SK-N-DZ (cell line): ENCODE results near the gene CYGB.
A peak's percentile ranks its signal among the peaks of the same experiment; 100 is the strongest.
"Not testable (repeated sequence)": the region's sequence is repeated elsewhere in the genome, so short reads cannot be mapped to it uniquely, and the experiment has no call there.

Experiments
- DNase-seq: peaks from one replicate; pipeline ENCODE4 v3.0.0-alpha.2; 2015; ENCODE audit warnings: low spot score

Gene CYGB

DNA sequence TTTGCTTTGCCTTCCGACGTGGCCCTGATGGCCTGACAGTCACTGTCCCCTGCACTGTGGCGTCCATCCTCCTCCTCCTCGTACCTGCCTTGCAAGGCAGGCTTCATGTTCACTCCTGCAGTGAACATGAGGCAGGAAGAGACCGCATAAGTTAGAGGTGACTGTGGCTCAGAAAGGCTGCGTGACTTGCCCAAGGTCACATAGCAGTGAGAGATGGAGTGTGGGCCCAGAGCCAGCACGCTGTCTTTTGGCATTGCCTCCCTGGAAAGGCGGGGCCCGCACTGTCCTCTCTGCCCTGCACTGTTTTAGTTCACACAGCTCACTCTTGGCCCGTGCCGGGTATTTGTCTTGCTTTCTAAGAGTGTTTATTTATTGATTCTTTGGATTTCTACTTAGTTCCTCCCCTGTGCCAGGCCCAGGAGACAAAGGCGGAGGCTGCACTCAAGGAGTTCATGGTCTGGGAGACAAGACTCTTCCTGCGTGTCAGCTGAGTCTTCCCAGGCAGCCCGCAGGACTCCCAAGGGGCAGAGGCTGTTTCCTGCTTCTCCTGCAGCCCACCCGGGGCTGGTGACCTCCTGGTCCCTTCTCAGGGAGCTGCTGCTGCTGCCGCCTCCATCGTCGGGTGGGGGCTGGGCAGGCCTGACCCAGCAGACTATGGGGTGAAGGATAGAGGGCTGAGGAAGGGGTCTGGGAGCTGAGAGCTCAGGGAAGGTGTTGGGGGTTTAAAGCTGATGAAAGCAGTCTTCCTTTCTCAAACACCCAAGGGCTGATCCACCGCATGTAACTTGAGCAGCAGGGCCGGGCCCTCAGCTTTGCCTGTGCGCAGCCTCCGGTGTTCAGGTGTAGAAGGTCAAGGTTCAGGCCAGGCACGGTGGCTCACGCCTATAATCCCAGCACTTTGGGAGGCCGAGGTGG lies 12.7 kb downstream of the CYGB start:
- DNase-seq, result peak; percentile 88

DNA sequence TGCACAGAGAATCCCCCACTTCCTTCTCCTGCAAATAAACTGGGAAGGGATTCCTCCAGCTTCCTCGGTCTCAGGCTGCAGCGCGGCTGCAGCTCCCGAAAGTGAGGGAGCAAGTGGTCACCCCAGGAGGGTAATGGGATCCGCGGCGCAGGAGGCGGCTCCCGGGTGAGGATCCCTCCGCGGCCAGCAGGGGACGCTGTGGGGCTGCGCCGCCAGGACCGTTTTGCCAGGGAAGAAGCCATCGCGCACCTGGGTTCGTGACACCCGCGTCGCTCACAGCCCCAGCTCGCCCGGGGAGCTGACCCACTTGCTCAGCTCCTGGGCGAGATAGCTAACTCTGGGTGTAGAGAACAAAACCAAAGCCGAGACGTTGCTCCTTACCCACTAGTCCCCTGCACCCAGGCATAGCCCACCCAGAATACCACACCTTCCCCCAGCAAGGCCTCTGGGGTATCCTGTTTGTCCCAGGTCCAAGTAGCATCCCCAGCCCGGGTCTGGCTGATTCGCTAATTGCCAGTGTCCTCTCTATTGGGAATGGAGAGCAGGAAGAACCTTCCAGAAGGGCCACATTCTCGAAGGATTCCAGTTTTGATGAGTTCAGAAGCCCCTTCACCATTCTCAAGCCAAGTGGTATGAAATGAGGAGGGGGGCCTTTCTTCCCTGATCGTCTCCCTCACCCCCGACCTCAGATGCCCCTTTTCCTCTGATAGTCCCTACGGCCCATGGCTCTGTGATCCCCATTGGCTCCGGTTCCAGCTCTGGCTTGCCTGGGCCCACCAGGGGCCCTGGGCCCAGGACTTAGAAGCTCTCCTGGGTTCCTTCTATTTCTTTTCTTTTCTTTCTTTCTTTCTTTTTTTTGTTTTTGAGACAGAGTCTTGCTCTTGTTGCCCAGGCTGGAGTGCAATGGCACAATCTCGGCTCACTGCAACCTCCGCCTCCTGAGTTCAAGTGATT lies 14.1 kb downstream of the CYGB start:
- DNase-seq, result peak; percentile 69

DNA sequence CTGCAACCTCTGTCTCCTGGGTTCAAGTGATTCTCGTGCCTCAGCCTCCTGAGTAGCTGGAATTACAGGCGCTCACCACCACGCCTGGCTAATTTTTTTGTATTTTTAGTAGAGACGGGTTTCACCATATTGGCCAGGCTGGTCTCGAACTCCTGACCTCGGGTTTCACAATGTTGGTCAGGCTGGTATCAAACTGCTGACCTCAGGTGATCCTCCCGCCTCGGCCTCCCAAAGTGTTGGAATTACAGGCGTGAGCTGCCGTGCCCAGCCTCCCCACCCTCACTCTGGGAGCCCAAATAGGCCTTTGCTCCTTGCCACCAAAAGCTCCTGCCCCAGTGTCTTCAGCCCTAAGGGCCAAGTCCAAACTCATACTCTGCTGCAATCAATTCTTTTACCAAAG lies 15.8 kb downstream of the CYGB start:
- not testable (repeated sequence) for DNase-seq

DNA sequence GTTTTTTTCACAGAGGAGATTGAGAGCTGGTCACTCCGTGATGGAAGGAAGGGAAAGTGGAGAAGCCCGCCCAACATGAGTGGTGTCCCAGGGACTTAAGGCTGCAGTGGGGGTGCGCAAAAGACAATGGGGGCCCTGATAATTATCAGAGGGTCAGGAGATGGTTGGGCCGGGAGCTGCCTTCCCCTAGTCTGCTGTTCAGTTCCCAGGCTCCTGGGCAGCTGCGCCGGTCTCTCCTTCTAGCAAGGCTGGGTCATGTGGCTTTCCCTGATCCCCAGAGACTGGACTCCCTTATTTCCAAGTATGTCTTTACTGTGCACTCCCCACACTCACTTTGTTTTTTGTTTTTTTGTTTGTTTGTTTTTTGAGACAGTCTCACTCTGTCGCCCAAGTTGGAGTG lies 16.2 kb downstream of the CYGB start:
- no peak for DNase-seq

DNA sequence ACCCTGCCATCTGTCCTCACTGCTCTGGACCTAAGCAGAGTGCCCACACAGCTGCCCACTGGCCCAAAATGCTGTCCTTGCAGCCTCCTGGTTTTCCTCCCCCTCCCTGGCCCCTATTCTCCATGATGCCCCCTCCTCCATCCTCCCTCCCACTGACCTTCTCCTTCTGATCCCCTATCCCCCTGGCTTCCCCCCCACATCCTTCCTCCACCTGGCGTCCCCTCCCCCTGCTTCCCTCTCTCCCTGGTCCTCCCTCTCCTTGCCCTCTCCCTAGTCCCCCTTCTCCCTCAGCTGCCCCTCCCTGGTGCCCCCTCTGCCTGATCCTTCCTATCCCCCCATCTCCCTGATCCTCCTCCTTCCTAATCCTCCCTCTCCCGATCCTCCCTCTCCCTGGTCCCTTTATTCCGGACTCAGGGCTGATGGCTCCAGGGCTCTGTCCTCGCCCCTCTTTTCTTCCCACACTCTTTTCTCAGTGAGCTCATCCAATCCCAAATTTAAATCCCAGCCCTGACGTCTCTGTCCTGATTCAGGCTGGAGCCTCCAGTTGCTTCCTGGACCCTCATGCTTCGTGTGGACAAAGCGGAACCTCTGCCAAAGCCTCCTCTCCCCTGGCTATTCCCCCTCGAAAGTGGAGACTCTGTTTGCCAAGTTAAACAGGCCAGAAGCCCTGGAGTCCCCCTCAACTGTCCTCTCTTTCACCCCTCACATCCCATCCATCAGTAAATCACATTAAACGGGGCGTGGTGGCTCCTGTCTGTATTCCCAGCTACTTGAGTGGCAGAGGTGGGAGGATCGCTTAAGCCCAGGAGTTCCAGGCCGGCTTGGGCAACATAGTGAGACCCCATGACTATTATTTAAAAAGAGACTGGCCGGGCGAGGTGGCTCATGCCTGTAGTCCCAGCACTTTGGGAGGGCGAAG lies 18.2 kb downstream of the CYGB start:
- DNase-seq, result no peak

DNA sequence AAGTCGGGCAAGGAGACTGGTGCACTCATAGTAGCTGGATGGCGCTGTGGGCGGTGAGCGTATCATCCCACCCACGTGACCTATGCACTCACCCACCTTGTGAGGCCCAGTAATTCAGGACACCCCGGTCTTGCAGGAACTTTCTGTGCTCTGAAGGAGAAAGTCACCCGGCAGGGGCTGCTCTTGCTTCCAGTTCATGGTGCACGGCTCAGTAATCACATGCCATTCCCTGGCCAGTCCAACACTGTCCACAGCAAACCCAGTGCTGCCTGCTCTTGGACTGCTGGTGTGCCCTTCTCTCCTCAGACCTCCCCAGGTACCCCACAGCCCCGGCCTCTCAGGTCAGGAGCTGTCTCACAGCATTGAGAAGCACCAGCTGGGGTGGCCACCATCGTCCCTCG lies 19.9 kb downstream of the CYGB start:
- no peak for DNase-seq

DNA sequence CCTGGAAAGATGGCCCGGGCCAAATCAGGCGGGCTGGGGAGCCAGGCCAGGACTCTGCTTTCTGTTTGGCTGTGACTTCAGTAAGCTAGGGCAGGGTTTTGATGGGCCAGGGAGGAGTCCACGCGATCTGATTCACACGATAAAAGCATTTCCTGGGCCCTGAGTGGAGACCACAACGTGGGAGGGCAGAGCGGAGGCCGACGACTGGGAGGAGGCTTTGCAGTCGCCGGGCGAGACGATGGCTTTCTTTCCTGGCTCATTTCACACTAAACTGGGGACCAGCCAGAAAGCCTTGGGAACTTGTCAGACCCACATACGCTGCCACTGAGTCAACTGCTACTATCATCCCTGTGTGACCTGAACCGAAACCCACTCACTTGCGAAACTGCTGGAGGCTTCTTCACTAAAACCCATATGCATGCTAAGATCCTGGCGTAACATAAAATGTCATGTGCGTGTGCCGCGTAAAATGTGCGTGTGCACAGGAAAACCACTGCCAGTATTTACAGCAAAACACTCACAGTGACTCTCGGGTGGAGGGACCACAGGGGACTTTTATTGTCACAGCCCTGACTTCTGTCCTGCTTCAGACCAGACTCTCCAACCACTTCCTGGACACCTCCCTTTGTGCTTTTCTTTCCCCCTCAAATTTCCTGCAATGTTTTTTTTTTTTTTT lies 22.1 kb downstream of the CYGB start:
- no peak for DNase-seq

DNA sequence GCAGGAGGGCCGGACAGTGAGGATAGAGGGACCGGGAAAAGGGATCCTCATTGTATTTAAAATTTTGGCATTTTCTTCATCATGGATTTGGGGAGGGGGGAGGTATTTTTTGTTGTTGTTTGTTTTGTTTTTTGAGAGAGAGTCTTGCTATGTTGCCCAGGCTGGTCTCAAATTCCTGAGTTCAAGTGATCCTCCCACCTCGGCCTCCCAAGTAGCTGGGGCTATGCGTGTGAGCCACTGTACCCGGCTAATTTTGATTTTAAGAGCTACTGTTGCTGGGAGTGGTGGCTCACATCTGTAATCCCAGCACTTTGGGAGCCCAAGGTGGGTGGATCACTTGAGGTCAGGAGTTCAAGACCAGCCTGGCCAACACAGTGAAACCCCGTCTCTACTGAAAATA lies 23.2 kb downstream of the CYGB start:
- DNase-seq, result not testable (repeated sequence)

DNA sequence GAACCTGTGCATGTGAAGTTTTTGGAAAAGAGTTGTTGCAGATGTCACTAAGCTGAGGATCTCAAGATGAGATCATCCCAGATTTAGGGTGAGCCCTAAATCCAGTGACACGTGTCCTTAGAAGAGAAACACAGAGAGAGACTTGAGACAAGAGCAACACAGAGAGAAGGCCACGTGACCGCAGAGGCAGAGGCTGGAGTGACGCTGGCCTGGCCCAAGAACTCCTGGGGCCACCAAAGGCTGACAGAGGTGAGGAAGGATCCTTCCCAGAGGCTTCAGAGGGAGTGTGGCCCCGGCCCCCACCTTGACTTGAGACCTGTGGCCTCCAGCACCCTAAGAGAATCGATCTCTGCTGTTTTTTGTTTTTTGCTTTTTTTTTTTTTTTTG lies 24.2 kb downstream of the CYGB start:
- no peak for DNase-seq

DNA sequence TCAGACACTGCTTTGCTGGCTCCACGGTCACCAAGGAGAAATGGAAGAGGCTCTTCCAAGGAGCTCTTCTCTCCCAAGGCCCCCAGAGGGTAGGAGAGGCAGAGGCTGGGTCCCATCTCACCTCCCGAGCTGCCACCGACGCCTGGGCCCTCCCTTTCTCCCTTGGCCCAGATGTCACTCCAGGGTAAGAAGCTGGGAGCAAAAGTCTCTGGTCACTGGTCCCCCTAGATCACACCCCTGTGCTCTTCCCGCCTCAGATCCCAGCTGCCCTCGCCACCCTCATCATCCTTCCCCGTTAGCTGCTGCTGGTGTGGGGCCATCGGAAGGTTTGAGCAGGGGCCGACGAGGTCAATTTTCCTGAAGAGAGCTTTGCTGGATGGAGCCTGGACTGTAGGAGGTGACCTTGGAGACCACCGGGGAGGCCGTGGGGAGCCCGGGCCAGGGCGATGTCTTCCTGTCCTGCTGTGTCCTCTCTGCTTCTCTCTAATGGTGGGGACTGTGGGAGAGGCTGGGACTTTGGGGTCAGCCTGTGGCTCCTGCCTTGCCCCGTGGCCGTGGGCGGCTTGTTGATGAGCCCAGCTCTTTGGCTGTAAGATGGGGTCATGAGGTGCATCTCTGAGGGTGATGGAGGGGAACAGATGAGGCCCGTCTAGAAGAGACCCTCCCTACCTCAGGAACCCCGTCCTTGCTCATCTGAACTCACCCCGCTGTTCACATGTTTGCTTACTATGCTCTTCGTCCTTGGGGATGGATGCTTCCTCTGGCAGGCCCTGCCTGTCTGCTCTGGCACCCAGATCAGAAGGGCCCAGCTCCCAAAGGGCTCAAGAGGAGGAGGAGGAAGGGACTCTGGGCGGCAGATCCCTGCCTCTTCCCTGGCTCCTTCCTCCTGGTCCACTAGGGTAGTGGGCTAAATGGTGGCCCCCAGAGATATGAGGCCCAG lies 24.9 kb downstream of the CYGB start:
- DNase-seq, result no peak

DNA sequence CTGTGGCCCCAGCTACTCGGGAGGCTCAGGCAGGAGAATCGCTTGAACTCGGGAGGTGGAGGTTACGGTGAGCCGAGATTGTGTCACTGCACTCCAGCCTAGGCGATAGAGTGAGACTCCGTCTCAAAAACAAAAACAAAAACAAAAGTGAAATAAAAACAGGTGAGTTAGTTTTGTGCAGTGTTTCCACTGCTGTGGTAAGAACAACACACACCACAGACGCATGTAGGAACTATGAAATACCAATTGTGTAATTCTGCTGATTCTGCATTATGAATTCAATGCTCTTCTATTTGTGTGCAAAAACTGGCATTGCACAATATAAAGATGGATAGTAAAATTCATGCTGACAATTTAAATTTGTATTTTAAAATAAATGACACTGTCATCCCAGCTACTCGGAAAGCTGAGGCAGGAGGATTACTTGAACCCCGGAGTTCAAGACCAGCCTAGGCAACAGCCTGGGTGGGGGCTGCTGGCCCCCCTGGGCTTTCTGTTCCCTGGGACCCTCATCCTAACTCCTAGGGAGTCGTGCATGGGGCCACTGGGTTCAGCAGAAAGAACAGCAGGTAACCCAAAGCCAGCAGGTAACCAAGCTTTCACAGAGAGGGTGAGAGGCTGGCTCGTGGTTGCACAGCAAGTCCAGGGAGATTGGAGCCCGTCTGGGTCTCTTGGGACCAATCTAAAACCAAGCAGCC lies 25.7 kb downstream of the CYGB start:
- no peak for DNase-seq

DNA sequence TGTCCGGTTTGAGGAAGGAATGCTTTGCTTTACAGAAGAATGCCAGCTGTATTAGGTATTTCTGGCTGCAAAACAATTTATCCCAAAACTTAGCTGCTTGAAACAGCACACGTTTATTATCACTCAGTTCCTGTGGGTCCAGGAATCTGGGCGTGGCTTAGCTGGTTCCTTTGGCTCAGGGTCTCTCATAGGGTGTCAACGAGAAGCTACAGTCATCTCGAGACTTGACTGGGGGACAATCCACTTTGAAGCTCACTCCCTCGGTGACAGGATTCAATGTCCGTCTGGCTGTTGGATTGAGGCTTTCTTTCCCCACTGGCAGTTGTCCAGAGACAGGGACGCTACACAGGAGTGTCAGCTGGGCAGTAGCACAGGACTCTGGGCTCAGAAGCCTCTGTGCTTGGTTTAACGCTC lies 26.7 kb downstream of the CYGB start:
- no peak for DNase-seq

DNA sequence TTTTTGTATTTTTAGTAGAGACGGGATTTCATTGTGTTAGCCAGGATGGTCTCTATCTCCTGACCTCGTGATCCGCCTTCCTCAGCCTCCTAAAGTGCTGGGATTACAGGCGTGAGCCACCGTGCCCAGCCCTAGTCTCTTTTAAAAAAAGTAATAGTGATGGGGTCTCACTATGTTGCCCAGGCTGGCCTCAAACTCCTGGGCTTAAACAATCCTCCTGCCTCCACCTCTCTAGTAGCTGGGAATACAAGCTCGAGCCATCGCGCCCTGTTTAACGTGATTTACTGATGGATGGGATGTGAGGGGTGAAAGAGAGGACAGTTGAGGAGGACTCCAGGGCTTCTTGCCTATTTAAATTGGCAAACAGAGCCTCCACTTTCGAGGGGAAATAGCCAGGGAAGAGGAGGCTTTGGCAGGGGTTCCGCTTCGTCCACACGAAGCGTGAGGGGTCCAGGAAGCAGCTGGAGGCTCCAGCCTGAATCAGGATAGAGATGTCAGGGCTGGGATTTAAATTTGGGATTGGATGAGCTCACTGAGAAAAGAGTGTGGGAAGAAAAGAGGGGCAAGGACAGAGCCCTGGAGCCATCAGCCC lies 28.9 kb downstream of the CYGB start:
- not testable (repeated sequence) for DNase-seq

DNA sequence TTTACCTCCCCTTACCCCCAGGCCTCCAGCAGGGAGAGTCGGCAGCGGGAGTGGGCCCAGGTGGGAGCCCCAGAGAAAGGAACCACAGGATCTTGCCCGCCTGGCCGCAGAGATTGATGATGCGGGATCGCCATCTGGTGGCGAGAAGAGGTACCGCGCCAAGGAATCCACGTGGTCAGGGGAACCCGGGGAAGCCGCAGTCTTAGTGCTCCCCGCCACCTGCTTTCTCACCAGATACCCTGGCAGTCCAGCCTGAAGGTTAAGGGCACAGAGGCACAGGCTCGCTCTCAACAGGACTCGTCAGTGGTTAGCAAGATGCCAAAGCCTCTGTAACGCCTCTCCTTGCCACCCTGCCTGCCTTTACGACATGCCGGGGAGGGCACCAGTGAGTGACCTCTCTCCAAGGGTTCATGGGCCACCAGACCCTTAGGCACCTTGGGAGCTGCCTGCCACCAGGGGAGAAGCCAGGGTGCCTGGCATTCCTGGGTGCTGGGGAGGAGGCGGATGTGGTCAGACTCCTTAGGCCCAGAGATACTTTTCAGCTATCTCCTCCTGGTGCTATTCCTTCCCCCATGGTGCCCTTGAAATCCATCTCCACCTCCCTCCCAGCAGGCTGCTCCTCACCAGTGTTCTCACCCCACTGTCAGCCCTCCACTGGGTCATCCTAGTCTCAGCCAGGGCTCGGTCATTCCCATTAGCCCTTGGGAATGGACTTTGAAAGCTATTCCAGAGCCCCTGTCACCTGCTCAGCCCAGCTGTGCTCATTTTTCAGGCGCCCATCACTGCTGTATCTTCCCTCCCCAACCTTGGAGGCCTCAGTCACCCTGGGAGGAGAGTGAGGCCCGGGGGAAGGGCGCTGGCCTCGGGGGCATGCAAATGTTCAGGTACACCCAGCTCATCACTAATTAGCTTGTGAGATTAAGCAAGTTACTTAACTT lies 30.8 kb downstream of the CYGB start:
- DNase-seq, result peak; percentile 78

DNA sequence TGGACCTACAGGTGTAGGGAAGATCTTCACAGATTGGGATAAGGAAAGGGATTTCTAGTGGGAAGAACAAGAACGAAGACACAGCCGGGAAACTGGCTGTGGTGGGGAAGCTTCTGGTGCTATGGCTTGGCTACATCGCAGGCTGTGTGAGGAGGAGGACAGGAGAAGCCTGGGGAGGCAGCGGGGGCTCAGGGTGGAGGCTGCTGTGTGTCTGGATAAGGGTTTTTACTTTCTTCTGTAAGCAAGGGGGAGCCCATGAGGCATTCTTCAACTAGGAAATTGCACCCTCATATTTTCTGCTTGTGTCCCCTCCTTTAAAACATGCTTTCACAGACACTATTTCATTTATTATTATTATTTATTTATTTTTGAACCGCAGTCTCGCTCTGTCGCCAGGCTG lies 33.4 kb downstream of the CYGB start:
- DNase-seq, result no peak

DNA sequence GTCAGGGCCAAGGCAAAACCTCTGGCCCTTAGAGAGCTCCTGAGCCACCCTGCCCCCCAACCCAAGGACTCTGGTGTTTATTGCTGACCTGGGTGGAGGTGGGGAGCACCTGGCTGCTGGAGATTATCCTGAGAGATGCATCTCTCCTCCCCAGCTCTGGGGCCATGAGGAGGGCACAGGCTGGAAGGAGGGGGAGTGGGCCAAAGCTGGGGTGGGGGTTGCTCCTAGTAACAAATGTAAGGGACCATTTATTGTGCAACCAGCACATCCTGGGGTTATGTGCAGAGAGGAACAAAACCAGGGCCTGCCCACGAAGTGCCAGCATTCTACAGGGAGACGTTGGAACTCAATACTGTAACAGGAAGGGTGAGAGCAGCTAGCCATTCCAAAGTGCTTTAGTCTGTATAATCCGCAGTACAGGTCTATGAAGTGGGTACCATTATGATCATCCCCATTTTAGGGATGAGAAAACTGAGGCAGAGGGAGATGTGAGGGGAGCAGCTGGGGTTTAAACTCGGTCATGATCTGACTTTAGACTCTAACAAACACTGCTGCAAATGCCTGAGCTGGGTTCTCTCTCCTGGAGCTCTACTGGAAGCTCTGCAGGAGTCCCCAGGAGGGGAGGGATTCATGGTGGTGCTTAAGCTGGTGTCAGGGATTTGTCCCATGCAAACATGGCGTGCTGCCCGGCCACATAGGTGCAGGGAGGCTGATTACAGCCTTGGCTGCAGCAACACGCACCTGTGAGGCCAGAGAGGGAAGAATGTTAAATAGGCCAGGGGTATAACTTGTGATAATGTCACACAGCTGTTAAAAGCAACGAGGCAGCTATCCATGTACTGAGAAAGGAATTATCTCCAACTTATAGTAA lies 34.9 kb downstream of the CYGB start:
- DNase-seq, result no peak
